Hepatocyte (in vitro differentiated cells): ENCODE data around the gene NIPA2. TPM values are rescaled to one million over a fixed set of nuclear protein-coding genes. Genes with fewer than 3 reads are reported as not detected.

ENCODE experiments used
- DNase-seq: peaks from one replicate; pipeline ENCODE4 v3.0.0-alpha.2; 2016; ENCODE audit warnings: low spot score
- H2AFZ ChIP-seq: fragments of 200-600 bp; sonication (generic); 2 replicates; pipeline ENCODE4 v1.6.0; 2016; ENCODE audit warnings: antibody characterized with exemption, mild to moderate bottlenecking
- H3K27ac ChIP-seq: fragments of 200-600 bp; sonication (generic); 2 replicates; pipeline ENCODE4 v1.5.1; 2016; ENCODE audit warnings: mild to moderate bottlenecking
- H3K27me3 ChIP-seq: fragments of 200-600 bp; sonication (generic); 2 replicates; pipeline ENCODE4 v1.6.1; 2016
- H3K36me3 ChIP-seq: fragments of 200-600 bp; sonication (generic); replicated peaks from 2 replicates; pipeline ENCODE4 v1.5.1; 2016; ENCODE audit warnings: low read depth; ENCODE audit not compliant: insufficient read depth
- H3K4me1 ChIP-seq: fragments of 200-600 bp; sonication (generic); 2 replicates; pipeline ENCODE4 v1.5.1; 2016; ENCODE audit warnings: mild to moderate bottlenecking, moderate library complexity; ENCODE audit not compliant: insufficient read depth
- H3K4me2 ChIP-seq: fragments of 200-600 bp; sonication (generic); 2 replicates; pipeline ENCODE4 v1.6.0; 2016
- H3K4me3 ChIP-seq: fragments of 200-600 bp; sonication (generic); 2 replicates; pipeline ENCODE4 v1.5.1; 2016; ENCODE audit warnings: mild to moderate bottlenecking
- H3K79me2 ChIP-seq: fragments of 200-600 bp; sonication (generic); 2 replicates; pipeline ENCODE4 v1.6.0; 2017; ENCODE audit warnings: mild to moderate bottlenecking
- H3K9me2 ChIP-seq: fragments of 200-600 bp; sonication (generic); replicated peaks from 2 replicates; pipeline ENCODE4 v1.6.0; 2017; ENCODE audit warnings: mild to moderate bottlenecking; ENCODE audit not compliant: insufficient read depth
- H3K9me3 ChIP-seq: fragments of 200-600 bp; sonication (generic); 2 replicates; pipeline ENCODE4 v1.5.1; 2016; ENCODE audit warnings: low read depth, mild to moderate bottlenecking
- H4K20me1 ChIP-seq: fragments of 200-600 bp; sonication (generic); 2 replicates; pipeline ENCODE4 v1.6.0; 2016; ENCODE audit warnings: mild to moderate bottlenecking; ENCODE audit not compliant: insufficient read depth, poor library complexity, severe bottlenecking
- CTCF ChIP-seq: fragments of 200-600 bp; sonication (generic); IDR thresholded peaks from 2 replicates; pipeline ENCODE4 v1.5.1; 2016; ENCODE audit warnings: antibody characterized with exemption, mild to moderate bottlenecking; ENCODE audit not compliant: poor library complexity
- EZH2 ChIP-seq: fragments of 200-600 bp; sonication (generic); IDR thresholded peaks from 2 replicates; pipeline ENCODE4 v1.6.1; 2016; ENCODE audit warnings: antibody characterized with exemption, mild to moderate bottlenecking, borderline replicate concordance
- EZH2phosphoT487 ChIP-seq: fragments of 200-600 bp; sonication (generic); IDR thresholded peaks from one replicate; pipeline ENCODE4 v1.6.1; 2018; ENCODE audit warnings: antibody characterized with exemption, mild to moderate bottlenecking, low read depth, moderate library complexity; ENCODE audit not compliant: unreplicated experiment, severe bottlenecking
- WGBS: methylation state at CpG from one replicate; pipeline ENCODE4 v1.1.6; 2016; ENCODE audit warnings: low lambda C conversion rate; ENCODE audit errors: missing lambda C conversion rate; 5-methylcytosine and 5-hydroxymethylcytosine counted together
- polyA plus RNA-seq: library from polyadenylated mRNA; unstranded; fragments of >200 nt; fragmentation: Nextera tagmentation; extraction: Ambion mirVana; gene quantifications from 2 replicates; pipeline ENCODE4 v1.2.1, GENCODE V29; 2016
- total RNA-seq: library from RNA; depleted of rRNA; stranded (reverse); fragments of >200 nt; gene quantifications from 2 replicates; pipeline ENCODE4 v1.2.3, GENCODE V29; 2014

Gene NIPA2
- total and polyA plus RNA-seq, 2 experiments from 2014 or later, result 52.7 to 77.2 TPM

GRCh38 chr15:22811640-22812039, 26.8 kb upstream of the NIPA2 start:
- DNase-seq, result peak; percentile 18
- Histone ChIP-seq H3K9me3 (no peaks in the 10 kb centered on the region), H3K36me3 (no peaks in the 10 kb centered on the region), H3K4me2 (no peak overlapping the region), H2AFZ (no peak overlapping the region), H3K9me2 (no peaks in the 10 kb centered on the region), H3K4me3 (no peak overlapping the region), H3K4me1 (no peaks in the 10 kb centered on the region), H3K27ac (no peak overlapping the region), H3K79me2 (peaks cover 22% of the 10 kb centered on the region), H3K27me3 (no peaks in the 10 kb centered on the region), H4K20me1 (no peaks in the 10 kb centered on the region)
- WGBS, result 89% methylated on average over 8 of the region's 8 CpGs
- no peak for TF ChIP-seq EZH2
- TF ChIP-seq CTCF, result peak; percentile 28
- no peak for TF ChIP-seq EZH2phosphoT487

GRCh38 chr15:22813844-22814243, 24.6 kb upstream of the NIPA2 start:
- H4K20me1 ChIP-seq, result no peaks in the 10 kb centered on the region
- no peaks in the 10 kb centered on the region for H3K4me1 ChIP-seq
- DNase-seq, result no peak
- no peak overlapping the region for H3K4me2 ChIP-seq
- 88% methylated on average over 3 of the region's 3 CpGs for WGBS
- H3K79me2 ChIP-seq, result peaks cover 15% of the 10 kb centered on the region
- no peaks in the 10 kb centered on the region for H3K27me3 ChIP-seq
- no peaks in the 10 kb centered on the region for H3K9me2 ChIP-seq
- H3K36me3 ChIP-seq, result no peaks in the 10 kb centered on the region
- no peaks in the 10 kb centered on the region for H3K9me3 ChIP-seq
- no peak overlapping the region for H3K4me3 ChIP-seq
- TF ChIP-seq EZH2phosphoT487 (no peak), CTCF (no peak), EZH2 (no peak)
- no peak overlapping the region for H3K27ac ChIP-seq
- H2AFZ ChIP-seq, result no peak overlapping the region

GRCh38 chr15:22815766-22816165, 22.7 kb upstream of the NIPA2 start:
- no peaks in the 10 kb centered on the region for H3K36me3 ChIP-seq
- H3K9me3 ChIP-seq, result no peaks in the 10 kb centered on the region
- no peak overlapping the region for H3K4me2 ChIP-seq
- peaks cover 2% of the 10 kb centered on the region for H3K79me2 ChIP-seq
- DNase-seq, result no peak
- no peaks in the 10 kb centered on the region for H4K20me1 ChIP-seq
- no peaks in the 10 kb centered on the region for H3K27me3 ChIP-seq
- H3K9me2 ChIP-seq, result no peaks in the 10 kb centered on the region
- WGBS, result 96% methylated on average over 1 of the region's 1 CpG
- H2AFZ ChIP-seq, result no peak overlapping the region
- H3K27ac ChIP-seq, result no peak overlapping the region
- TF ChIP-seq CTCF (no peak), EZH2 (no peak), EZH2phosphoT487 (no peak)
- no peaks in the 10 kb centered on the region for H3K4me1 ChIP-seq
- H3K4me3 ChIP-seq, result no peak overlapping the region

GRCh38 chr15:22819651-22820050, 18.8 kb upstream of the NIPA2 start:
- Histone ChIP-seq H3K27me3 (no peaks in the 10 kb centered on the region), H3K9me3 (no peaks in the 10 kb centered on the region), H2AFZ (no peak overlapping the region), H3K4me3 (no peak overlapping the region), H3K27ac (no peak overlapping the region), H3K4me2 (no peak overlapping the region), H4K20me1 (no peaks in the 10 kb centered on the region), H3K4me1 (no peaks in the 10 kb centered on the region), H3K79me2 (no peaks in the 10 kb centered on the region), H3K36me3 (no peaks in the 10 kb centered on the region), H3K9me2 (no peaks in the 10 kb centered on the region)
- no peak for DNase-seq
- WGBS, result 93% methylated on average over 2 of the region's 2 CpGs
- TF ChIP-seq CTCF (no peak), EZH2phosphoT487 (no peak), EZH2 (no peak)
